ENCODE results near the gene TRAF2.

DNA sequence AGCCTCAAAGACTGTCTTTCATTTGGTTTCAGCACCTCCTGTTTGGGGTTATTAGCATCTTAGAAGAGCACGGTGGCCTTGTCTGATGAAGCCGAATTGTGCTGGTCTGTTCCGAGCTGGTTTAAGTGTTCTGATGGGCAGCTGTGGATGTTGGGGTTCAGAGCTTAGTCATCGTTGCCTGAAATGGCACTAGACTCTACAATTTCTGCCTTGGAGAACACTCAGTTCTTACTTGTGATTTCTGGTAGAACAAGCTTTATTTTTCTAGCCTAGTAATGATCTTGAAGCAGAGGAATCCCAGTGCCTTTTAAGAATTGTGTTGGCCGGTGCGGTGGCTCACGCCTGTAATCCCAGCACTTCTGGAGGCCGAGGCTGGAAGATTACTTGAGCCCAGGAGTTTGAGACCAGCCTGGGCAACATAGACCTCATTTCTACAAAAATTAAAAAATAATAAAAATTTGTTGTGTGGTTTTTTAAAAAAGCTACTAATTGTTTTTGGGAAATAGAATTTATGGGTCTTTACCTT lies 50.4 kb downstream of the TRAF2 start:
- TF ChIP-seq EZH2 (IDR thresholded peaks at IDR 0.05; ENCODE audit: insufficient read depth, low read length) (no peak), CTCF (IDR thresholded peaks at IDR 0.05; ENCODE audit: insufficient read depth, low read depth, low read length) (no peak)

All from astrocyte (in vitro differentiated cells and primary cell).